ENCODE results near the gene A2M.

A2M gene

GRCh38 chr12:9099552-9100190 is 16.0 kb downstream of the A2M start:
- no peak for DNase-seq (ENCODE audit: low read depth, low spot score)

GRCh38 chr12:9098463-9099026 is 17.2 kb downstream of the A2M start:
- DNase-seq (ENCODE audit: low read depth, low spot score) = no peak

GRCh38 chr12:9098115-9098452 is 17.6 kb downstream of the A2M start:
- no peak for DNase-seq (ENCODE audit: low read depth, low spot score)

- no peak for DNase-seq (ENCODE audit: low read depth, low spot score)
Measured at GRCh38 chr12:9096563-9097176, 19.0 kb downstream of the A2M start.

- DNase-seq (ENCODE audit: low read depth, low spot score) = no peak
Measured at GRCh38 chr12:9095322-9095721, 20.4 kb downstream of the A2M start.

GRCh38 chr12:9094512-9095206 is 21.1 kb downstream of the A2M start:
- no peak for DNase-seq (ENCODE audit: low read depth, low spot score)

GRCh38 chr12:9091891-9092598 is 23.7 kb downstream of the A2M start:
- no peak for DNase-seq (ENCODE audit: low read depth, low spot score)

GRCh38 chr12:9090220-9090619 is 25.5 kb downstream of the A2M start:
- no peak for DNase-seq (ENCODE audit: low read depth, low spot score)

GRCh38 chr12:9087087-9087835 is 28.5 kb downstream of the A2M start:
- no peak for DNase-seq (ENCODE audit: low read depth, low spot score)

GRCh38 chr12:9086087-9086486 is 29.6 kb downstream of the A2M start:
- DNase-seq (ENCODE audit: low read depth, low spot score) = no peak

- DNase-seq (ENCODE audit: low read depth, low spot score) = no peak
Measured at GRCh38 chr12:9084417-9084816, 31.3 kb downstream of the A2M start.

- DNase-seq (ENCODE audit: low read depth, low spot score) = no peak
Measured at GRCh38 chr12:9083793-9084192, 31.9 kb downstream of the A2M start.

GRCh38 chr12:9081667-9082427 is 33.9 kb downstream of the A2M start:
- no peak for DNase-seq (ENCODE audit: low read depth, low spot score)

- no peak for DNase-seq (ENCODE audit: low read depth, low spot score)
Measured at GRCh38 chr12:9079883-9080675, 35.6 kb downstream of the A2M start.

GRCh38 chr12:9079082-9079481 is 36.6 kb downstream of the A2M start:
- no peak for DNase-seq (ENCODE audit: low read depth, low spot score)

GRCh38 chr12:9077152-9078031 is 38.3 kb downstream of the A2M start:
- DNase-seq (ENCODE audit: low read depth, low spot score) = no peak

GRCh38 chr12:9076733-9077132 is 39.0 kb downstream of the A2M start:
- no peak for DNase-seq (ENCODE audit: low read depth, low spot score)

- no peak for DNase-seq (ENCODE audit: low read depth, low spot score)
Measured at GRCh38 chr12:9075138-9075535, 40.6 kb downstream of the A2M start.

Data from smooth muscle cell of the brain vasculature (primary cell).